Thyroid gland (tissue), 4 donors: ENCODE data around the gene OR52I2. TPM values are rescaled to one million over a fixed set of nuclear protein-coding genes. Genes with fewer than 3 reads are reported as not detected.

ENCODE experiments used
- total RNA-seq, 4 donors: library from RNA; depleted of rRNA; stranded (reverse); fragments of >200 nt; gene quantifications; one replicate each; pipeline ENCODE4 v1.2.3, GENCODE V29; 2016

The OR52I2 gene
- total RNA-seq, 4 donors from 2014 or later, result not detected

Other genes with a start within 250 kb of the OR52I2 start
- not detected for gene OR52B4, start 213.4 kb upstream of the OR52I2 start, total RNA-seq
- gene TRIM21, start 188.0 kb upstream of the OR52I2 start, total RNA-seq, result 10 to 100 TPM; 12.7 to 15.7 (median 13.0) TPM
- gene OR52K2, start 132.4 kb upstream of the OR52I2 start, total RNA-seq, result not detected
- not detected for gene OR52K1, start 99.1 kb upstream of the OR52I2 start, total RNA-seq
- not detected for gene OR52M1, start 36.6 kb upstream of the OR52I2 start, total RNA-seq
- gene OR52I1, start 12.3 kb downstream of the OR52I2 start, total RNA-seq, result not detected
- gene TRIM68, start 26.5 kb downstream of the OR52I2 start, total RNA-seq, result 10 to 100 TPM; 26.4 to 40.2 (median 36.2) TPM
- gene OR51D1, start 55.7 kb downstream of the OR52I2 start, total RNA-seq, result not detected
- gene OR51E1, start 62.2 kb downstream of the OR52I2 start, total RNA-seq, result under 1 TPM in 3 of 4 donors, not detected in 1; 0.21 to 0.54 (median 0.22) TPM
- gene OR51E2, start 116.1 kb downstream of the OR52I2 start, total RNA-seq, result not detected
- gene MMP26, start 123.0 kb downstream of the OR52I2 start, total RNA-seq, result not detected
- not detected for gene OR51F1, start 188.2 kb downstream of the OR52I2 start, total RNA-seq
- gene OR52R1, start 222.6 kb downstream of the OR52I2 start, total RNA-seq, result not detected
- not detected for gene OR51F2, start 239.6 kb downstream of the OR52I2 start, total RNA-seq